ENCODE results near the gene ERAS.
A peak's percentile ranks its signal among the peaks of the same experiment; 100 is the strongest.

The ERAS gene

GRCh38 chrX:48802905-48803200, 23.5 kb upstream of the ERAS start:
- TF ChIP-seq, protein P1, sequence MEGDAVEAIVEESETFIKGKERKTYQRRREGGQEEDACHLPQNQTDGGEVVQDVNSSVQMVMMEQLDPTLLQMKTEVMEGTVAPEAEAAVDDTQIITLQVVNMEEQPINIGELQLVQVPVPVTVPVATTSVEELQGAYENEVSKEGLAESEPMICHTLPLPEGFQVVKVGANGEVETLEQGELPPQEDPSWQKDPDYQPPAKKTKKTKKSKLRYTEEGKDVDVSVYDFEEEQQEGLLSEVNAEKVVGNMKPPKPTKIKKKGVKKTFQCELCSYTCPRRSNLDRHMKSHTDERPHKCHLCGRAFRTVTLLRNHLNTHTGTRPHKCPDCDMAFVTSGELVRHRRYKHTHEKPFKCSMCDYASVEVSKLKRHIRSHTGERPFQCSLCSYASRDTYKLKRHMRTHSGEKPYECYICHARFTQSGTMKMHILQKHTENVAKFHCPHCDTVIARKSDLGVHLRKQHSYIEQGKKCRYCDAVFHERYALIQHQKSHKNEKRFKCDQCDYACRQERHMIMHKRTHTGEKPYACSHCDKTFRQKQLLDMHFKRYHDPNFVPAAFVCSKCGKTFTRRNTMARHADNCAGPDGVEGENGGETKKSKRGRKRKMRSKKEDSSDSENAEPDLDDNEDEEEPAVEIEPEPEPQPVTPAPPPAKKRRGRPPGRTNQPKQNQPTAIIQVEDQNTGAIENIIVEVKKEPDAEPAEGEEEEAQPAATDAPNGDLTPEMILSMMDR (IDR thresholded peaks at IDR 0.05; ENCODE audit: insufficient read depth, low read length, missing control alignments): no peak
- H3K4me3 ChIP-seq (ENCODE audit: low read depth, low read length): peak overlapping the region; percentile 71
- CTCF ChIA-PET: no interaction called here
- POLR2A ChIA-PET: no interaction called here
- DNase-seq (ENCODE audit: low read depth, low spot score): no peak

DNA sequence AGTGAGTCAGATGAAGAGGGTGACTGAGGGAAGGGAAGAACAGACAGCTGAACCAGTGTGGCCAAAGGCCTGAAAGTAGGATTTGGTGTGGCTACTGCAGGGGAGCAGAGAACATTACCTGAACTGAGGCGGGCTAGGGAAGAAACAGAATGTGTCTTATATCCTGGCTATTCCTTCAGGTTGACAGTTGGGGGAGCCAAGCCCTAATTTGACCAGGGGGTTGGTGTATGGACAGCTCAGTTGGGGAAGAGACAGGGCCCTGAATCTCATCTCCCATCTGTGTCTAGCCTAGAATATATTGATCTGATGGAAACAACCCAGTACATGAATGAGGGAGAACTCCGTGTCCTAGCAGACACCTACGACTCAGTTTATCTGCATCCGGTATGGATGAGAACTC, 20.2 kb upstream of the ERAS start:
- no peak overlapping the region for H3K4me3 ChIP-seq (ENCODE audit: low read depth, low read length)
- DNase-seq (ENCODE audit: low read depth, low spot score): no peak
- CTCF ChIA-PET: no interaction called here
- TF ChIP-seq, protein P1 (IDR thresholded peaks at IDR 0.05; ENCODE audit: insufficient read depth, low read length, missing control alignments): no peak
- POLR2A ChIA-PET: no interaction called here

GRCh38 chrX:48813644-48814043, 12.7 kb upstream of the ERAS start:
- no peak for DNase-seq (ENCODE audit: low read depth, low spot score)
- TF ChIP-seq, protein P1 (IDR thresholded peaks at IDR 0.05; ENCODE audit: insufficient read depth, low read length, missing control alignments): no peak
- no peak overlapping the region for H3K4me3 ChIP-seq (ENCODE audit: low read depth, low read length)
- ChIA-PET POLR2A (no interaction called here), CTCF (no interaction called here)

DNA sequence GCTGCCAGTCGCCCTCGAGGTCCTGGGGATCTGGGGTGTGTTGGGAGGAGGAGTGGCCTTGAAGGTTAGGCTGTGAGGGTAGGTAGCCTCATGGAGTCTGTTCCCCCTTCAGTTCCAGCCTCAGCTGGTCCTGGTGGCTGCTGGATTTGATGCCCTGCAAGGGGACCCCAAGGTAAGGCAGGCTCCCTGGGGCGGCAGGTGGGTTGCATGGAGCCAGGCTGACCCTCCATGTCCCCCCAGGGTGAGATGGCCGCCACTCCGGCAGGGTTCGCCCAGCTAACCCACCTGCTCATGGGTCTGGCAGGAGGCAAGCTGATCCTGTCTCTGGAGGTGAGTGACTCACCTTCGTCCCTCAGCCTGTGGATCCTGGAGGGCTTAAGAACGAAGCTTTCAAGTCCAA, 11.6 kb upstream of the ERAS start:
- TF ChIP-seq, protein P1 (IDR thresholded peaks at IDR 0.05; ENCODE audit: insufficient read depth, low read length, missing control alignments): no peak
- DNase-seq (ENCODE audit: low read depth, low spot score): no peak
- H3K4me3 ChIP-seq (ENCODE audit: low read depth, low read length): no peak overlapping the region
- CTCF ChIA-PET: no interaction called here
- POLR2A ChIA-PET: no interaction called here

- TF ChIP-seq, protein P1 (IDR thresholded peaks at IDR 0.05; ENCODE audit: insufficient read depth, low read length, missing control alignments): no peak
- H3K4me3 ChIP-seq (ENCODE audit: low read depth, low read length): no peak overlapping the region
- ChIA-PET POLR2A (no interaction called here), CTCF (no interaction called here)
- DNase-seq (ENCODE audit: low read depth, low spot score): no peak
These were observed 11.0 kb upstream of the ERAS start for GRCh38 chrX:48815266-48815665.

- ChIA-PET POLR2A (no interaction called here), CTCF (no interaction called here)
- no peak for DNase-seq (ENCODE audit: low read depth, low spot score)
- TF ChIP-seq, protein P1 (IDR thresholded peaks at IDR 0.05; ENCODE audit: insufficient read depth, low read length, missing control alignments): no peak
- H3K4me3 ChIP-seq (ENCODE audit: low read depth, low read length): no peak overlapping the region
These were observed 10.1 kb upstream of the ERAS start for GRCh38 chrX:48816014-48816810.
